ENCODE data around the gene DCP1A.
"Not testable (repeated sequence)": the region's sequence is repeated elsewhere in the genome, so short reads cannot be mapped to it uniquely, and the experiment has no call there.

Gene DCP1A

DNA sequence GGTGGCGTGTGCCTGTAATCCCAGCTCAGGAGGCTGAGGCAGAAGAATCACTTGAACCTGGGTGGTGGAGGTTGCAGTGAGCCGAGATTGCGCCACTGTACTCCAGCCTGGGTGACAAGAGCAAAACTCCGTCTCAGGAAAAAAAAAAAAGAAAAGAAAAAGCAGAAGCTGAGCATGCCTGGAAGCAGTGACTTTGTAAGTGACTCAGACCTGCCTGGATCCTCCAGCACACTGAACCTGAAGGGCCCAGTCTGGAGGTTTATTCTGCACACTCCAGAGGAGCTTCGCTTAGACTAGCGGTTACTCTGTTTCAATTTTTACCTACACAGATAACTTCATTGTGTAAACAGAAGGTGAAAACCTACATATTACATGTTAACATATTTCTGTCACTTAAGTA, 19.4 kb downstream of the DCP1A start:
- not testable (repeated sequence) for DNase-seq

DNA sequence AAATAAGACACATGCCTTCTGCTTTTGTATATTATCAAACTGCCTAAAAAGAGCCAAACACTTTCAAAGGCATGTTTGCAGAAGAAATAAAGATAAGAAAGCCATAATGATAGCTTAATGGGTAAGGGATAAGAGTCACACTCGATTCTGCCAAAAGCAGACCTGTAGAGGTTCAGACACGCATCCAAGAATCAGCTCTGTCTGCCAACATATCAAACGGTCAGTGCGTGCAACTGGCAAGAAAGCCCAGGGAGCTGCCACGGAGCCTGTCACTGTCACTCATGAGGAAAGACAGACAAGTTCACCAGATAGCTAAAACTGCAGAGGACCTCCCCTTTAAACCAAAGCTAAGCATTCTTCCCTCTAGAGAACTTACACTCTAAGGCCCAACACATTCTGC, 23.2 kb downstream of the DCP1A start:
- no peak for DNase-seq

- DNase-seq: no peak
These were observed 26.6 kb downstream of the DCP1A start for GRCh38 chr3:53320697-53321096.

DNA sequence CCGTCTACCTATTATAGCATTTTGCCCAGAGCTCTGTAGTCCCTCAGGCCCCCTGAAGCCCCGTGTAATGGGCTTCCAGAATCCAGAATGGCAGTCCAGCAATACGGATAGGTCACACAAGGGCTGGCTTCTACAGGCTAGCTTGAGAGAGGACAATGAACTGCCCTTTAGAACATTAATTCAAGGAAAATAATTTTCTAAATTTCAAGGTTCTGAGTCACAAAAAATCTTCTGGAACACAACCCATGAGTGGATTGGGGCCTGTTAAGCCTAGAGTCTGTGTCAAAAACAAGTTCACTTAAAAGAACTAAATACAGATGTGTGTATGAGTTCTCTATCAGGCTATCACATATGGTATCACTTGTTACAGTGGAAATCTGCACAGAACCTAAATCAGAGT, 28.8 kb downstream of the DCP1A start:
- no peak for DNase-seq

DNA sequence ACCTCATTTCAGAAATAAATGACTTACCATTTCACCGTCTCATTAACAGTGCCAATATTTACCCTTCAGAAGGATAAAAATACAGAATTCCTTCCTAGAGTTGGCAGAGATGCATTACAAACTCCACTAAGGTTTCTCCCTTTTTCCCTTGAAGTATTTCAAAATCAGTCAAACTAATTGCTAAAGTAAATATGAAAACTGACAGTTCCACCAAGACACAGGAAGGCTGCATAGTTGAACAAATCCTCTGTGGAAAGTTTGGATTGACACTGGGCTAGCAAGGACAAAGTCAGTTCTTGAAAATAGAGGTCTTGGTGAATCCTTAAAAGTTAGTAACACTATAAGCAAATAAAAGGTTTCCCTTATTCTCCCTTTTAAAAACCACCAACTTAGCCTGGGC, 34.5 kb downstream of the DCP1A start:
- no peak for DNase-seq

GRCh38 chr3:53311882-53312281, 35.5 kb downstream of the DCP1A start:
- DNase-seq: no peak

DNA sequence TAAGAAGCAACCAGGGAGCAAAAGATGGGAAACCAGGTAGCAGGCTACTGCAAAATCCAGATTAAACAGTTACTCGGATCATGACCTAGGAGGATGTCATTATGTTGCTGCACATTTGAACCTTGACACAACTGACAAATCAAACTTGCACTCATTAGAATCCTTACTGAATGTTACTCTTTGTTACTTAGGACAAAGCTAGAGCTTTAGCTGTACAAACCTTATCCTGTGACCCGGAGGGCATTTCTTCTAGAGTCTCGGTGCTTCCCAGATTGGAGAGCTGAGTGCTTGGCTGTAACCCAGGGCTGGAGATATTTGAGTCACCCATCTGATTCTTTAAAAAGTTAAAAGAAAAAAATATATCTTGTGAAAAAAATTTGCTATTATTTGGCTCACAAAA, 43.4 kb downstream of the DCP1A start:
- DNase-seq: no peak

DNA sequence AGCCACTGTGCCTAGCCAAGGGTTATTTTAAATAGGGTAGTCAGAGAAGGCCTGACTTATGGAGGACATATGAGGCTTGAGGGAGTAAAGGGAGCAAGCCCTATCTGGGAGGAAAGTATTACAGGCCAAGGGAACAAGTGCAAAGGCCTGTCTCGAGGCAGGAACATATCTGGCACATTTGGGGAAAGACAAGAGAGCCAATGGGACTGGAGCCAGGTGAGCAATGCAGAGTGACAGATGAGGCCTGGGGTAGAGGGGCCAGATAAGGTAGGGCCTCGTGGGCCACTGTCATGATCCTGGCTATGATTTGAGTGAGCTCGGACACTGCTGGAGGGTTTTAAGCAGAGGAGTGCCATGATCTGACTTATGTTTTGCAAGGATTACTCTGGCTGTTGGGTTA, 43.8 kb downstream of the DCP1A start:
- no peak for DNase-seq

DNA sequence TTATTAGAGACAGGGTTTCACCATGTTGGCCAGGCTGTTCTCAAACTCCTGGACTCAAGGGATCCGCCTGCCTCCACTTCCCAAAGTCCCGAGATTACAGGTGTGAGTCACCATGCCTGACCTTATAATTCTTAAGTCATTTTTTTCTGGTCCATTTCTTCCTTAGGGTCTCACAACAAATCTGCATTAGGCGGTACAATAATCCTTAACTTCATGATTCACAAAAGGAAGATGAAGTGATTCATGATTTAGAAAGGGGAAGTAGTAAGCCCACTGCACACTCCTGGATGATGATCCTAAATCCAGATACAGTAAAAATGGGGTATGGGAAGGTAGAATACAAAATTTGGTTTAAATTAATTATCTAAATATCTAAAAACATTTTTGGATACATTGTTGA, 46.5 kb downstream of the DCP1A start:
- DNase-seq: no peak

DNA sequence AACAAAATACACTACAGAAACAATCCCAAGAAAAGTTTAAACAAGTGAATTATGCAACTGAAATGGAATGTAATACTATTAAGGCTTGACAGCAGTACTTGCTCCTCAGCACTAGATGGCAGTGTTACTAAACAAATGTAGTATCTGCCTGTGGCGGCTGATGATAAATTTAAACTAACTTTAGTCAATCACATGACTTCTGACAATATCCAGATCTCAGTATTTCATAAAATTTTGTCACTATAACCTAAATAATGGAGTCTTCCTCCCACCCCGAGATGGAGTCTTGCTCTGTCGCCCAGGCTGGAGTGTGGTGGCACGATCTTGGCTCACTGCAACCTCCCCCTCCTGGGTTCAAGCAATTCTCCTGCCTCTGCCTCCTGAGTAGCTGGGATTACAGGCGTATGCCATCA, 47.7 kb downstream of the DCP1A start:
- DNase-seq: not testable (repeated sequence)

DNA sequence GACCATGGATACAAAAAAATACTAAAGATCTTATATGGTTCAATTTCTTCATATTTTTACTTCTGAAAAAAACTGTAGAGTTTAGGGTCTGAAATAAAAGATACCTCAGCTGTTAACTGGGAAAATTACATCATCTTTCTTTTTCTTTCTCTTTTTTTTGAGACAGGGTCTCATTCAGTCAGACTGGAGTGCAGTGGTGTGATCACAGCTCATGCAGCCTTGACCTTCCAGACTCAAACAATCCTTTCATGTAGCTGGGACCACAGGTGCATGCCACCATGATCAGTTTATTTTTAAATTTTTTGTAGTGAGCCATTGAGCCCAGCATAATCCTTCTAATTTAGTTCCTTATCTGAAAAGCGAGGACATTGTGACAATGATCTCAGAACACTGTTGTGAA, 51.9 kb downstream of the DCP1A start:
- DNase-seq: no peak

GRCh38 chr3:53293867-53294266, 53.5 kb downstream of the DCP1A start:
- DNase-seq: no peak

DNA sequence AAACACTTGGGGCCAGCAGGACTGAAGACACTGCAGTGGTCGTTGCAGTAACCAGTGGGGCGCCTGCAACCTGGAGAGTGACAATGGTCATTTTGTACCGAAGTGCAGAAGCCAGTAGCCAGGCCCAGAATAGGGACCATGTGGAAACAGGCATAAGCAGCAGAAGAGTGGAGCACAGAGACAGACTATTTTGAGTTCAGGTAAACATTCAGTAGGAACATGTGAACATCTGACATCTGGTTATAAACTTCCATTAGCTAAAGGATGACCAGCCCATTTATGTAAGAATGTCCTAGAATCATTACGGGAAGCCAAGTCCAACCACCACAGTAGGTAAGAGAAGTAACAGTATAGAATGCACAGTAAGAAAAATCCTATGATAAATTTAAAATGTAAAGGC, 59.1 kb downstream of the DCP1A start:
- DNase-seq: no peak

GRCh38 chr3:53287131-53287629, 60.2 kb downstream of the DCP1A start:
- DNase-seq: no peak

- DNase-seq: no peak
These were observed 60.6 kb downstream of the DCP1A start for GRCh38 chr3:53286727-53287126.

- DNase-seq: no peak
These were observed 64.8 kb downstream of the DCP1A start for GRCh38 chr3:53282581-53282980.

GRCh38 chr3:53278667-53279066, 68.7 kb downstream of the DCP1A start:
- DNase-seq: no peak

DNA sequence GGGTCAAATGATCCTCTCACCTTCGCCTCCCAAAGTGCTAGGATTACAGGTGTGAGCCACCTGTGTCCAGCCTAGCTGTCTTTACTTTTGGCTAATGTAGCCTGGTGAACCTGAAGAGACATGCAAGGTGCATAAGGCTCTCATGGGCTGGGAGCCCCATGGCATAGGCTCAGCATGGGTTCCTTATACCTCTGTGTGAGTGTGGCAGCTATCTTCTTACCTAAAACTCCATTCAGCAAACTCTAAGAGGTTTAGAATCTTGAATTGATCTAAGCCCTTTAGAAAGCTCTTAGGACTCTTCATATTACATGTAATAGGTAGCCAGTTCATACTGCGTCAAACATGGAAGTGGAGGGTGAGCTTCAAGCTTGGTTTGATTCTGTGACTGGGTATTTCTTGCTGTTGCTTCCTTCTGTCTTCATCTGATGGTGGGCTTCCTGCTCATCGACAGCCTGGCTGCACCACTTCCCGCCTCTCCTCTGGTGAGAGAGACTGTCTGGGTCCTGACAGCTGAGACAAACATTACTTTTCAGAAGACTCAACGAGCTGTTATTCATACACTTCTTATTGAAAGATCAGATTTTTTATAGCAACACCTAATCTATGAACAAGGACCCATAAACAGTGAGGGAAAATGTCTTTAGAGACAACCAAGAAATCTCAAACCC, 72.3 kb downstream of the DCP1A start:
- DNase-seq: peak in 1 of 4 experiments; percentile 6

DNA sequence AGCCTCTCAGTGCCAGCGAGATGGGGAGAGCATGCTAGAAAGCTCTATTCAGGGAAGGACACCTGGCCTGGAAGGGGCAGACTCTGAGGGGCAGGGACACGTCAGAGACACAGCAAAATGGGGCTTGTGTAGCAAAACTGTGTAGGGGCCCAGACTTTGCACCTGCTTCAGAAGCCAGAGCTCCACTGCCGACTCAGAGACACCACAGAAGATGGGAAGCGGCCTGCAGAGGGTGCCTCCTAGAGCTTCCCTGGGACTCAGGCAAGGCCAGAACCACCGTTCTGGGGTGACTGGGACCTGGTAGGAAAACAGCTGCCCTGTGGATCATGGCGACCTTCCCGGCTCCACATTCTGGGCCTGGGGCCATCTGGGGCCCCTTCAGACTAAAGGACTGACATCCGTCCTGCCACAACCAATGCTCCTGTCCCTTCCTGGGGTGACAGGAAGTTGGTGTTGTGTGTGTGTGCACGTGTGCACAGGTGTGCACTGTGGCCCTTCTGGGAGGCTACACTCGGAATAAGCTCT, 74.1 kb downstream of the DCP1A start:
- no peak for DNase-seq

GRCh38 chr3:53269888-53270880, 77.2 kb downstream of the DCP1A start:
- DNase-seq: no peak

DNA sequence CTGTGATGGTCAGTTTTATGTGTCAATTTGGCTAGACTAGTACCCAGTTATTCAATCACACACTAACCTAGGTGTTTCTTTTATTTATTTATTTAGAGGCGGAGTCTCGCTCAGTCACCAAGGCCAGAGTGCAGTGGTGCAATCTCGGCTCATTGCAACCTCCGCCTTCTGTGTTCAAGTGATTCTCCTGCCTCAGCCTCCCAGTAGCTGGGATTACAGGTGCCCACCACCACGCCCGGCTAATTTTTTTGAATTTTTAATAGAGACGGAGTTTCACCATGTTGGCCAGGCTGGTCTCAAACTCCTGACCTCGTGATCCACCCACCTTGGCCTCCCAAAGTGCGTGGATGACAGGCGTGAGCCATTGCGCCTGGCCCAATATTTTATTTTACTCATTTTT, 78.2 kb downstream of the DCP1A start:
- DNase-seq: not testable (repeated sequence)

DNA sequence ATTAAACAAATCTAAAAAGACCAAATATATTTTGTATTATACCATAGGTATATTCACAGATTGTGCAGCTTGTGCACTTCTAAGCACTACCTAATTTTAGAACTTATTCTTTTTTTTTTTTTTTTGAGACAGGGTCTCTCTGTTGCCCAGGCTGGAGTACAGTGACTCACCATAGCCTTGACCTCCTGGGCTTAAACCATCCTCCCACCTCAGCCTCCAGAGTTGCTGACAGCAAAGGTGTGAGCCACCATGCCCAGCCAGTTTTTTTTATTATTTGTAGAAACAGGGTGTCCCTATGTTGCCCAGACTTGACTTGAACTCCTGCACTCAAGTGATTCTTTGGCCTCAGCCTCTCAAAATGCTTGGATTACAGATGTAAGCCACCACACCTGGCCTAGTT, 79.6 kb downstream of the DCP1A start:
- DNase-seq: no peak

GRCh38 chr3:53264718-53265117, 82.6 kb downstream of the DCP1A start:
- no peak for DNase-seq

DNA sequence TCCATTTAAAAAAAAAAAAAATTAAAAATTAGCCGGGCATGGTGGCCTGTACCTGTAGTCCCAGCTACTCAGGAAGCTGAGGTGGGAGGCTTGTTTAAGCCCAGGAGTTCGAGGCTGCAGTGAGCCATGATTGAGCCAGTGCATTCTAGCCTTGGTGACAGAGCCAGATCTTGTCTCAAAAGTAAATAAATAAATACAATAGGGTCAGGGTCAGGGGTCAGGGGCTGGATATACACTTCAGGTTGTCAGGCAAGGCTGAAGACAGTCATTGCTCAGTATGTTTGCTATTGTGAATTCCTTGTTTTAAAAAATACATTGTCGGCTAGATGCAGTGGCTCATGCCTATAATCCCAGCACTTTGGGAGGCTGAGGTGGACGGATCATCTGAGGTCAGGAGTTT, 83.4 kb downstream of the DCP1A start:
- no peak for DNase-seq
